Subcutaneous adipose tissue (tissue), 4 donors: ENCODE measurements around the gene CIAO3. TPM values are rescaled to one million over a fixed set of nuclear protein-coding genes. Genes with fewer than 3 reads are reported as not detected.

ENCODE experiments used
- CTCF ChIP-seq: fragments of 450-650 bp; IDR thresholded peaks from one replicate; pipeline ENCODE4 v1.5.1; 2016; ENCODE audit warnings: low read depth, mild to moderate bottlenecking, control low read depth, antibody characterized with exemption, moderate library complexity
- total RNA-seq, 4 donors: library from RNA; depleted of rRNA; stranded (reverse); fragments of >200 nt; gene quantifications; one replicate each; pipeline ENCODE4 v1.1.0, GENCODE V29; 2016

The CIAO3 gene
- total RNA-seq, 4 donors from 2014 or later: 17.6 to 39.0 (median 22.5) TPM

- TF ChIP-seq CTCF: no peak
These were observed 33.5 kb upstream of the CIAO3 start for GRCh38 chr16:774086-775001.

- TF ChIP-seq CTCF: no peak
These were observed 32.2 kb upstream of the CIAO3 start for GRCh38 chr16:772959-773358.

- no peak for TF ChIP-seq CTCF
These were observed 29.6 kb upstream of the CIAO3 start for GRCh38 chr16:770411-770810.

DNA sequence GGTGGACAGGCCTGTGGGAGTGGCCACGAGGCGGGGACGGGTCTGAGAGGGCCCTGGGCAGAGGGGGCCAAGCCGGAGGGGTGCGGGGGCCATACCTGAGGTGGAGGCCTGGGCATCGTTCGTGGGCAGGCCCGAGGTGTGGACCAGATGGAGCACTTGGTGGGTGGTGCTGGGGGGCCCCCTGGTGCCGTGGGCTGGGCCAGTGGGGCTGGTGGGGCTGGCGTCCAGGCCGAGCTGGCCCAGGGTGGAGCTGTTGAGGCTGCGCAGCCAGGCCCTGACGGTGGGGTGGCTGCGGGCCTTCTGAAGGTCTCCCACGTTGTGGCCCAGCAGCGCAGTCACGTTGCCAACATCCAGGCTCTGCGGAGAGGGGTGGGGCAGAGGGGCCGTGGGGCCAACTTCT, 29.1 kb upstream of the CIAO3 start:
- no peak for TF ChIP-seq CTCF

DNA sequence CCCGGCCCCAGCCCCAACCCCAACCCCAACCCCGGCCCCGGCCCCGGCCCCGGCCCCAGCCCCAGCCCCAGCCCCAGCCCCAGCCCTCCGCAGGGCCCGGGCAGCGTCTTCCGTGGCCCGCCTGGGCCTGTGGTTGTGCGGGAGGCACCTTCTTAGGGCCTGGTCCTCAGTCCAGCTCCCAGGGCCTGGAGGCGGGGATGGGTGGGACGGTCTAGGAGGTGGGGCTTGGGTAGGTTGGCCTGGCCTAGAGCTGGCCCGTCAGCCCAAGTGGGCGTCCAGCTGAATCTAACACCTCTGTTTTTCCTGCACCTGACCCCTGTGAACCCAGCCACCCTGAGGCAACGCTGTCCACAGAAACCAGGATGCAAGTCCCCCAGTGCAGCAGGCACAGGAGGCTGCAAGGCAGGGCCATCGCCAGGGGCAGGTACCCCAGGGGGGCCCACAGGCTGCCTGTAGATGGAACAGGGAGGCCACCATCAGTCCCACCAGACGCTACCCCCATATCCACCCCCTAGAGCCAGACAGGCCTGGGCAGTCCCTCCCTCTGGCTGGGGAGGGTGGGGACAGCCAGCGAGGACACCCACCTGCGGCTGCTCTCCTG, 28.5 kb upstream of the CIAO3 start:
- no peak for TF ChIP-seq CTCF

GRCh38 chr16:768428-768827, 27.6 kb upstream of the CIAO3 start:
- TF ChIP-seq CTCF: no peak

DNA sequence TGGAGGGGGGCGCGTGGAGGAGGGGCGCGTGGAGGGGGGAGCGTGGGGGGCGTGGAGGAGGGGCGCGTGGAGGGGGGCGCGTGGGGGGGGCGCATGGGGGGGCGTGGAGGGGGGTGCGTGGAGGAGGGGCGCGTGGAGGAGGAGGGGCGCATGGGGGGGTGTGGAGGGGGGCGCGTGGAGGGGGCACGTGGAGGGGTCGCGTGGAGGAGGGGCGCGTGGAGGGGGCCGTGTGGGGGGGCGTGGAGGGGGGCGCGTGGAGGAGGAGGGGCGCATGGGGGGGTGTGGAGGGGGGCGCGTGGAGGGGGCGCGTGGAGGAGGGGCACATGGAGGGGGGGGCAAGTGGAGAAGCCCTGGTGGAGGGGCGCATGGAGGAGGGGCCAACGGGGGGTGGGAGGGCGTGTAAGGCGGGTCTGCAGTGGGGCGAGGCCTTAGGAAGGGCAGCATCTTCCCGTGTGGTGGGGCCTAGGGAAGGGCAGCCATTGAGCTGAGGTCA, 27.0 kb upstream of the CIAO3 start:
- TF ChIP-seq CTCF: no peak
